GM12878 (cell line): ENCODE results near the gene PTPN14. TPM values are rescaled to one million over a fixed set of nuclear protein-coding genes. Genes with fewer than 3 reads are reported as not detected.
A peak's percentile ranks its signal among the peaks of the same experiment; 100 is the strongest.

ENCODE experiments used
- ATAC-seq: fragments of 200-7000 bp; cut with Tn5 transposase; 3 replicates; pipeline ENCODE4 v1.9.1; 2020; ENCODE audit warnings: mild to moderate bottlenecking, moderate library complexity
- BruUV-seq: library from RNA; stranded (reverse); fragments of 400-500 nt; replicated peaks from 2 replicates; lab custom pipeline; 2021; lab: Mats Ljungman, UMichigan
- CTCF ChIA-PET: fragments of 300-600 bp; sonication (Branson Sonifier 250); formaldehyde crosslinking; extraction: SDS; loops from one replicate; lab custom pipeline; 2021; ENCODE audit warnings: inconsistent platforms; lab: Yijun Ruan, JAX
- POLR2A ChIA-PET: fragments of 350-600 bp; formaldehyde crosslinking; extraction: SDS; loops from one replicate; lab custom pipeline; 2021; ENCODE audit warnings: inconsistent platforms; lab: Charles Lee
- RAD21 ChIA-PET: fragments of 300-600 bp; sonication (Branson Sonifier 250); formaldehyde crosslinking; loops from one replicate; lab custom pipeline; 2023; ENCODE audit warnings: antibody characterized with exemption; ENCODE audit not compliant: unreplicated experiment; lab: Charles Lee
- SMC1A ChIA-PET: fragments of 300-600 bp; sonication (Branson Sonifier 250); formaldehyde crosslinking; loops from one replicate; lab custom pipeline; 2023; ENCODE audit not compliant: unreplicated experiment, uncharacterized antibody; lab: Charles Lee
- DNase-seq: peaks from one replicate; pipeline ENCODE4 v3.0.0-alpha.2; 2011; ENCODE audit warnings: low read depth, low spot score
- FAIRE-seq: peaks from 3 replicates; lab custom pipeline; 2011; peaks lifted over from hg19 to GRCh38; lab: Jason Lieb, UNC
- H2AFZ ChIP-seq: 2 replicates; pipeline ENCODE4 v1.6.0; 2011; ENCODE audit warnings: low read depth, low read length, control low read depth; ENCODE audit not compliant: control insufficient read depth
- H3K27ac ChIP-seq: 2 replicates; pipeline ENCODE4 v1.5.1; 2011; ENCODE audit warnings: control low read depth; ENCODE audit not compliant: control insufficient read depth, insufficient read depth
- H3K27me3 ChIP-seq, 2 experiments: replicated peaks in 1 of 2; 2 replicates each; pipeline versions ENCODE4 v1.6.0 to v1.6.1; 2011; ENCODE audit warnings: low read length in 1 of 2; ENCODE audit not compliant: control insufficient read depth in 2 of 2, insufficient read depth in 2 of 2
- H3K36me3 ChIP-seq, 2 experiments: 2 replicates each; pipeline ENCODE4 v1.5.1; 2011; ENCODE audit warnings: low read length in 1 of 2; ENCODE audit not compliant: control insufficient read depth in 2 of 2, insufficient read depth in 2 of 2
- H3K4me1 ChIP-seq: 2 replicates; pipeline ENCODE4 v1.6.1; 2011; ENCODE audit warnings: mild to moderate bottlenecking, low read length, moderate library complexity, mixed read lengths; ENCODE audit not compliant: control insufficient read depth, insufficient read depth
- H3K4me2 ChIP-seq: 2 replicates; pipeline ENCODE4 v1.6.0; 2011; ENCODE audit warnings: control low read depth; ENCODE audit not compliant: control insufficient read depth, insufficient read depth
- H3K4me3 ChIP-seq: fragments of 200-600 bp; sonication (generic); 2 replicates; pipeline ENCODE4 v1.5.1; 2016
- H3K79me2 ChIP-seq: 2 replicates; pipeline ENCODE4 v1.6.0; 2011; ENCODE audit warnings: low read length; ENCODE audit not compliant: control insufficient read depth, insufficient read depth
- H3K9ac ChIP-seq: 2 replicates; pipeline ENCODE4 v1.8.0; 2011; ENCODE audit warnings: low read length, control low read depth, mixed read lengths; ENCODE audit not compliant: control insufficient read depth, insufficient read depth
- H3K9me3 ChIP-seq: replicated peaks from 3 replicates; pipeline ENCODE4 v1.5.1; 2011; ENCODE audit warnings: mild to moderate bottlenecking, low read length; ENCODE audit not compliant: control insufficient read depth, insufficient read depth
- H4K20me1 ChIP-seq: 2 replicates; pipeline ENCODE4 v1.6.0; 2011; ENCODE audit not compliant: control insufficient read depth, insufficient read depth
- RAD21 ChIP-seq: IDR thresholded peaks from 2 replicates; pipeline ENCODE4 v1.6.1; 2011; ENCODE audit warnings: mild to moderate bottlenecking, low read depth, low read length, moderate library complexity; ENCODE audit not compliant: insufficient read depth
- SMARCA5 ChIP-seq: fragments of 450-650 bp; IDR thresholded peaks from 2 replicates; pipeline ENCODE4 v1.6.1; 2017; ENCODE audit warnings: mild to moderate bottlenecking
- SMC3 ChIP-seq: IDR thresholded peaks from 2 replicates; pipeline ENCODE4 v1.6.1; 2011; ENCODE audit warnings: low read length, improper control_type of control experiment, borderline replicate concordance
- YY1 ChIP-seq: IDR thresholded peaks from 2 replicates; pipeline ENCODE4 v1.6.1; 2011; ENCODE audit warnings: low read depth, mild to moderate bottlenecking, low read length
- ZNF622 ChIP-seq: fragments of 450-650 bp; IDR thresholded peaks from 2 replicates; pipeline ENCODE4 v1.6.1; 2017; ENCODE audit warnings: mild to moderate bottlenecking, inconsistent platforms
- whole genome bisulfite sequencing: methylation state at CpG from one replicate; pipeline ENCODE4 v1.1.6; 2016; ENCODE audit warnings: low lambda C conversion rate; ENCODE audit not compliant: insufficient replicate concordance, insufficient coverage; ENCODE audit errors: missing lambda C conversion rate; 5-methylcytosine and 5-hydroxymethylcytosine counted together
- in situ Hi-C: fragments of 300-500 bp; cut with MboI; formaldehyde crosslinking; loops from 9 replicates; pipeline ENCODE4 v1.14.3; 2018; ENCODE audit warnings: mixed read lengths
- intact Hi-C: fragments of 100-400 bp; cut with micrococcal nuclease; formaldehyde crosslinking; loops from one replicate; pipeline ENCODE4 v1.14.2; 2022; ENCODE audit not compliant: unreplicated experiment
- polyA plus RNA-seq, 11 experiments: library from polyadenylated mRNA; depleted of rRNA in 4 of 11; unstranded in 6 of 11; stranded (reverse) in 5 of 11; fragments of >200 nt; fragmentation: Nextera tagmentation in 4 of 11; fragmentation: Illumina TruSeq in 1 of 11; extraction: Ambion mirVana in 4 of 11; extraction: Trizol in 1 of 11; gene quantifications; 1 replicate in 1 of 11; 2 replicates in 10 of 11; pipeline versions ENCODE4 v1.2.1 to v1.2.3, GENCODE V29; 2011 to 2016; ENCODE audit warnings: inconsistent platforms in 2 of 11, missing spikeins in 2 of 11, low read depth in 1 of 11
- total RNA-seq, 4 experiments: library from RNA; depleted of rRNA in 3 of 4; stranded (reverse); fragments of >200 nt in 3 of 4; fragmentation: Illumina TruSeq in 1 of 4; extraction: Trizol in 1 of 4; gene quantifications; 2 replicates each; pipeline versions ENCODE4 v1.2.1 to v1.2.3, GENCODE V29; 2013 to 2021
- TF ChIP-seq, protein P1 (sequence below), 3 experiments: IDR thresholded peaks in 2 of 3; conservative IDR thresholded peaks in 1 of 3; 2 replicates each; pipeline ENCODE4 v1.5.1; 2011; ENCODE audit warnings: low read depth in 3 of 3, low read length in 3 of 3, mild to moderate bottlenecking in 3 of 3, control low read depth in 2 of 3, moderate library complexity in 2 of 3, inconsistent platforms in 1 of 3, mixed read lengths in 1 of 3; ENCODE audit not compliant: control insufficient read depth in 2 of 3, insufficient read depth in 1 of 3; ENCODE audit errors: extremely low read depth in 1 of 3

PTPN14 gene
- total and polyA plus RNA-seq, 10 of the 15 experiments (the other 5 are each of a cell fraction or from before 2014, with no cell fraction given) = 0.05 to 5.1 (median 0.44) TPM

DNA sequence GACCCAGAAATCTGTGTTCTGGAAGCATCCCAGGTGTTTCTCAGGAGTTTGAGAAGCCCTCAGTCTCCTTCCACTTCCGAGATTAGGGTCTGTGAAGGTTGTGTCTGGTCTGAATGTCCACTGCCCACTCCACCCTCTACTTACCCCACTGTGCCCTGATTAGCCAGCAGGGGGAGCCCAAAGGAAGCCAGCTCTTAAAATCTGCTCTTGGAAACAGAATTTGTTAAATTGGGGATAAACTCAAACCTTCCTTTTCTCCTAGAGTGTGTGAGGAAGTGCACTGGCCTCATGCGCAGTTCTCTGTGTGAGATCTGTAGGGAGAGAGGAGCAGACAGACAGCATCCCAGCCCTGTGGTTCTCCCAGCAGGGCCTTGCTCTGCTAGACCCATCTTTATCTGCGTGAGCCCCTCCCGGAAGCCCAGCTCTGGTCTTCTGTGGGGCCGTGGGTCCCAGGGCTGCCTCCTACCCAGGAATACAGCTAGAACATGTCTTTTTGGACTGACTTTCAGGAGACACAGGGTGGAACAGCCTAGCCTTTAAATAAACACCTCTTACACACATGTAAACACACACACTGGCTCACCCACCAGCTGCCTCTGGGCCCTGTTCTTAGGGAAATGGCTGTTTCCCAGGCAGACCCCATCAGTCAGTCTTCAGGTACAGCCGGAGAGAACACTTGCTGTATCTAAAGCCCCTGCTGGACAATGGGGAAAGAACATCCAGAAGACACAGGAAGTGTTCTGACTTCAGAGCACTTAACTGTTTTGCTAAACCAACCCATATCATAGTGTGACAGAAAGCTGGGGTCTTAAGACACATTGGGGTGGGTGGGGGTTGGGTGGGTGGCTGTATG is 218.2 kb downstream of the PTPN14 start:
- no peaks in the 10 kb centered on the region for H3K79me2 ChIP-seq
- H4K20me1 ChIP-seq = no peaks in the 10 kb centered on the region
- H3K36me3 ChIP-seq = peaks cover 0 to 1% of the 10 kb centered on the region in 2 experiments; a peak in 2 of 4 replicates
- H3K27ac ChIP-seq = no peak overlapping the region
- ChIA-PET POLR2A (interaction anchor here (0.8 to 1.5 kb wide), 2 partner anchors 251 to 252 kb away, joined by 3 to 5 read pairs; no protein-coding TSS in a partner anchor), SMC1A (interaction anchor here (0.6 to 12.2 kb wide), 31 partner anchors 8 to 1192 kb away, joined by 3 to 323 read pairs (median 5); partner anchors contain the start of gene CENPF), CTCF (interaction anchor here (0.6 to 17.7 kb wide), 74 partner anchors 9 to 1194 kb away, joined by 3 to 597 read pairs (median 8); partner anchors contain the start of genes CENPF and SMYD2), RAD21 (interaction anchor here (0.7 to 10.5 kb wide), 20 partner anchors 9 to 1193 kb away, joined by 3 to 207 read pairs (median 4); partner anchors contain the start of gene PTPN14)
- no peak for DNase-seq
- in situ Hi-C loops = loop anchor here (5.0 to 10.0 kb wide), 5 partner anchors 66 to 1192 kb away; no protein-coding TSS in a partner anchor
- ATAC-seq = peak; percentile 76
- no TSS peak for BruUV-seq
- TF ChIP-seq SMC3 (peak; percentile 81), ZNF622 (no peak), YY1 (0 out of 2 replicates have a peak, but pooled peaks have one; percentile 32), SMARCA5 (peak; percentile 38; the same call in 1 of the 2 replicates), RAD21 (peak; percentile 82)
- TF ChIP-seq, protein P1, sequence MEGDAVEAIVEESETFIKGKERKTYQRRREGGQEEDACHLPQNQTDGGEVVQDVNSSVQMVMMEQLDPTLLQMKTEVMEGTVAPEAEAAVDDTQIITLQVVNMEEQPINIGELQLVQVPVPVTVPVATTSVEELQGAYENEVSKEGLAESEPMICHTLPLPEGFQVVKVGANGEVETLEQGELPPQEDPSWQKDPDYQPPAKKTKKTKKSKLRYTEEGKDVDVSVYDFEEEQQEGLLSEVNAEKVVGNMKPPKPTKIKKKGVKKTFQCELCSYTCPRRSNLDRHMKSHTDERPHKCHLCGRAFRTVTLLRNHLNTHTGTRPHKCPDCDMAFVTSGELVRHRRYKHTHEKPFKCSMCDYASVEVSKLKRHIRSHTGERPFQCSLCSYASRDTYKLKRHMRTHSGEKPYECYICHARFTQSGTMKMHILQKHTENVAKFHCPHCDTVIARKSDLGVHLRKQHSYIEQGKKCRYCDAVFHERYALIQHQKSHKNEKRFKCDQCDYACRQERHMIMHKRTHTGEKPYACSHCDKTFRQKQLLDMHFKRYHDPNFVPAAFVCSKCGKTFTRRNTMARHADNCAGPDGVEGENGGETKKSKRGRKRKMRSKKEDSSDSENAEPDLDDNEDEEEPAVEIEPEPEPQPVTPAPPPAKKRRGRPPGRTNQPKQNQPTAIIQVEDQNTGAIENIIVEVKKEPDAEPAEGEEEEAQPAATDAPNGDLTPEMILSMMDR (IDR thresholded peaks at IDR 0.05 in 2 of 3, conservative IDR thresholded peaks at IDR 0.05 in 1 of 3; ENCODE audit: control insufficient read depth in 2 of 3, extremely low read depth in 1 of 3, insufficient read depth in 1 of 3, low read depth in 3 of 3, low read length in 3 of 3) = peak; percentile 80 to 88 (median 85)
- no peaks in the 10 kb centered on the region for H3K27me3 ChIP-seq
- intact Hi-C loops = loop anchor here (1.0 to 10.0 kb wide), 3 partner anchors 252 to 1192 kb away; no protein-coding TSS in a partner anchor
- H3K9ac ChIP-seq = no peak overlapping the region
- FAIRE-seq = no peak
- H3K4me3 ChIP-seq = no peak overlapping the region
- no peak overlapping the region for H2AFZ ChIP-seq
- no peak overlapping the region for H3K4me2 ChIP-seq
- H3K4me1 ChIP-seq = no peaks in the 10 kb centered on the region
- no peaks in the 10 kb centered on the region for H3K9me3 ChIP-seq
- 53% methylated on average over 6 of the region's 6 CpGs for WGBS
